Transverse colon (tissue), 4 donors: ENCODE measurements around the gene GLIS1. TPM values are rescaled to one million over a fixed set of nuclear protein-coding genes. Genes with fewer than 3 reads are reported as not detected.

Experiments
- DNase-seq: peaks from one replicate; pipeline ENCODE4 v3.0.0-alpha.2; 2019
- H3K27ac ChIP-seq, 4 donors: fragments of 200-600 bp; sonication (generic); 2 replicates each; pipeline ENCODE4 v1.5.1; 2016 to 2018; ENCODE audit warnings: inconsistent platforms in 4 of 4
- H3K27me3 ChIP-seq: fragments of 200-600 bp; sonication (generic); 2 replicates; pipeline ENCODE4 v1.5.1; 2017; ENCODE audit warnings: inconsistent platforms
- H3K36me3 ChIP-seq, 4 donors: fragments of 200-600 bp; sonication (generic); 2 replicates each; pipeline ENCODE4 v1.5.1; 2017 to 2019; ENCODE audit warnings: inconsistent platforms in 4 of 4
- H3K4me1 ChIP-seq, 4 donors: fragments of 200-600 bp; sonication (generic); 2 replicates each; pipeline ENCODE4 v1.5.1; 2017 to 2020; ENCODE audit warnings: inconsistent platforms in 4 of 4
- H3K4me3 ChIP-seq, 4 donors: fragments of 200-600 bp; sonication (generic); 1 replicate in 1 of 4; 2 replicates in 3 of 4; pipeline versions ENCODE4 v1.5.1 to v1.6.1; 2017 to 2019; ENCODE audit warnings: inconsistent platforms in 4 of 4
- H3K9me3 ChIP-seq, 2 donors: fragments of 200-600 bp; sonication (generic); 2 replicates each; pipeline ENCODE4 v1.5.1; 2017 to 2019; ENCODE audit warnings: inconsistent platforms in 2 of 2
- CTCF ChIP-seq, 5 experiments: fragments of 200-600 bp in 3 of 5; fragments of 450-650 bp in 2 of 5; sonication (generic) in 3 of 5; IDR thresholded peaks; 1 replicate in 2 of 5; 2 replicates in 3 of 5; pipeline ENCODE4 v1.5.1; 2016 to 2017; ENCODE audit warnings: antibody characterized with exemption in 5 of 5, inconsistent platforms in 3 of 5, mild to moderate bottlenecking in 2 of 5, moderate library complexity in 1 of 5
- EP300 ChIP-seq: sonication (generic); formaldehyde crosslinking; IDR thresholded peaks from one replicate; pipeline ENCODE4 v1.6.1; 2017; ENCODE audit warnings: antibody characterized with exemption, low read depth
- POLR2A ChIP-seq: fragments of 450-650 bp; IDR thresholded peaks from one replicate; pipeline ENCODE4 v1.6.1; 2016; ENCODE audit warnings: antibody characterized with exemption, mild to moderate bottlenecking, moderate library complexity
- POLR2AphosphoS5 ChIP-seq, 3 donors: sonication (generic); formaldehyde crosslinking; IDR thresholded peaks; one replicate each; pipeline ENCODE4 v1.6.1; 2016; ENCODE audit warnings: antibody characterized with exemption in 3 of 3
- WGBS, 2 donors: methylation state at CpG; one replicate each; pipeline ENCODE4 v1.1.5; 2018; ENCODE audit warnings: low coverage in 1 of 2; 5-methylcytosine and 5-hydroxymethylcytosine counted together
- in situ Hi-C, 4 donors: fragments of 200-750 bp; cut with MboI; loops; one replicate each; pipeline versions ENCODE4 v1.15.0 to v1.15.1; 2017; ENCODE audit warnings: low sequenced_read_pairs in 3 of 4, low pct_ligation_motif_present in 1 of 4, low pct_unique_long_range_greater_than_20kb in 1 of 4
- intact Hi-C: fragments of 100-400 bp; cut with DNase I; formaldehyde crosslinking; loops from one replicate; pipeline ENCODE4 v1.15.1; 2023; ENCODE audit warnings: low total_unique reads
- total RNA-seq, 4 donors: library from RNA; depleted of rRNA; stranded (reverse); fragments of >200 nt; gene quantifications; one replicate each; pipeline ENCODE4 v1.1.0, GENCODE V29; 2016

The GLIS1 gene
- total RNA-seq, 4 donors from 2014 or later: 0.16 to 0.75 (median 0.27) TPM; not detected in 1

- no peaks in the 10 kb centered on the region for H3K27me3 ChIP-seq
- TF ChIP-seq POLR2AphosphoS5 (IDR thresholded peaks at IDR 0.05) (no peak), CTCF (IDR thresholded peaks at IDR 0.05) (no peak), POLR2A (no peak), EP300 (no peak)
- H3K36me3 ChIP-seq: no peaks in the 10 kb centered on the region
- WGBS, 2 donors: 80 to 84% methylated on average over 5 to 8 of the region's 8 CpGs
- in situ Hi-C loops (loop anchor here in 1 of 4 donors (25.0 kb wide), 1 partner anchor 286 kb away; no protein-coding TSS in a partner anchor), intact Hi-C loops (no loop called here)
- H3K4me3 ChIP-seq: no peak overlapping the region
- no peak overlapping the region for H3K27ac ChIP-seq
- DNase-seq: no peak
- H3K9me3 ChIP-seq: no peaks in the 10 kb centered on the region
- H3K4me1 ChIP-seq: no peaks in the 10 kb centered on the region
These were observed 262.4 kb downstream of the GLIS1 start for GRCh38 chr1:53476579-53476978.

- no peak overlapping the region for H3K4me3 ChIP-seq
- no peaks in the 10 kb centered on the region for H3K27me3 ChIP-seq
- TF ChIP-seq CTCF (IDR thresholded peaks at IDR 0.05) (no peak), EP300 (no peak), POLR2A (no peak), POLR2AphosphoS5 (IDR thresholded peaks at IDR 0.05) (no peak)
- no peaks in the 10 kb centered on the region for H3K9me3 ChIP-seq
- H3K4me1 ChIP-seq: no peaks in the 10 kb centered on the region
- intact Hi-C loops (no loop called here), in situ Hi-C loops (loop anchor here in 1 of 4 donors (25.0 kb wide), 1 partner anchor 287 kb away; no protein-coding TSS in a partner anchor)
- no peaks in the 10 kb centered on the region for H3K36me3 ChIP-seq
- H3K27ac ChIP-seq: no peak overlapping the region
- 75 to 76% methylated on average over 2 to 7 of the region's 7 CpGs for WGBS, 2 donors
- DNase-seq: no peak
These were observed 263.3 kb downstream of the GLIS1 start for GRCh38 chr1:53475664-53476063.

- intact Hi-C loops (no loop called here), in situ Hi-C loops (no loop called here)
- H3K9me3 ChIP-seq: no peaks in the 10 kb centered on the region
- WGBS, 2 donors: 72 to 80% methylated on average over 1 to 3 of the region's 3 CpGs
- no peaks in the 10 kb centered on the region for H3K27me3 ChIP-seq
- no peak overlapping the region for H3K27ac ChIP-seq
- no peak for DNase-seq
- TF ChIP-seq CTCF (IDR thresholded peaks at IDR 0.05): peak in 1 of 5 experiments; percentile 4
- TF ChIP-seq POLR2A: no peak
- no peaks in the 10 kb centered on the region for H3K36me3 ChIP-seq
- H3K4me1 ChIP-seq: no peaks in the 10 kb centered on the region
- no peak overlapping the region for H3K4me3 ChIP-seq
These were observed 265.5 kb downstream of the GLIS1 start for GRCh38 chr1:53473463-53473862.

GRCh38 chr1:53471000-53471399, 268.0 kb downstream of the GLIS1 start:
- H3K27me3 ChIP-seq: no peaks in the 10 kb centered on the region
- in situ Hi-C loops (no loop called here), intact Hi-C loops (no loop called here)
- 96 to 100% methylated on average over 1 to 9 of the region's 9 CpGs for WGBS, 2 donors
- H3K9me3 ChIP-seq: no peaks in the 10 kb centered on the region
- no peak overlapping the region for H3K4me3 ChIP-seq
- no peak for TF ChIP-seq CTCF (IDR thresholded peaks at IDR 0.05)
- no peak for TF ChIP-seq EP300
- TF ChIP-seq POLR2A: no peak
- no peak for TF ChIP-seq POLR2AphosphoS5 (IDR thresholded peaks at IDR 0.05)
- DNase-seq: no peak
- H3K36me3 ChIP-seq: no peaks in the 10 kb centered on the region
- H3K4me1 ChIP-seq: no peaks in the 10 kb centered on the region
- no peak overlapping the region for H3K27ac ChIP-seq
